WTC11 (cell line): ENCODE data around the gene BMP4. TPM values are rescaled to one million over a fixed set of nuclear protein-coding genes. Genes with fewer than 3 reads are reported as not detected.

ENCODE experiments used
- ATAC-seq: fragments of 200-7000 bp; cut with Tn5 transposase; 2 replicates; pipeline ENCODE4 v1.10.0; 2021; ENCODE audit warnings: mild to moderate bottlenecking, moderate library complexity
- CTCF ChIA-PET: fragments of 300-600 bp; sonication (Branson Sonifier 250); formaldehyde crosslinking; loops from one replicate; lab custom pipeline; 2021; ENCODE audit warnings: antibody characterized with exemption; lab: Charles Lee
- POLR2A ChIA-PET: fragments of 350-600 bp; sonication (Branson Sonifier 250); formaldehyde crosslinking; loops from one replicate; lab custom pipeline; 2021; ENCODE audit warnings: antibody characterized with exemption; lab: Charles Lee
- DNase-seq: peaks from one replicate; pipeline ENCODE4 v3.0.0; 2021; ENCODE audit warnings: low spot score
- H3K27ac Mint-ChIP-seq: 2 replicates; pipeline ENCODE4 v1.8.0; 2021; ENCODE audit warnings: mixed read lengths
- H3K27me3 Mint-ChIP-seq: 2 replicates; pipeline ENCODE4 v1.8.0; 2021; ENCODE audit warnings: low read depth, mild to moderate bottlenecking, moderate library complexity, mixed read lengths
- H3K36me3 Mint-ChIP-seq: 2 replicates; pipeline ENCODE4 v1.8.0; 2021; ENCODE audit warnings: mixed read lengths
- H3K4me1 Mint-ChIP-seq: 2 replicates; pipeline ENCODE4 v1.8.0; 2022; ENCODE audit warnings: mixed read lengths
- H3K4me3 Mint-ChIP-seq: 2 replicates; pipeline ENCODE4 v1.8.0; 2021; ENCODE audit warnings: mild to moderate bottlenecking, moderate library complexity, mixed read lengths
- H3K9me3 Mint-ChIP-seq: 2 replicates; pipeline ENCODE4 v1.8.0; 2021; ENCODE audit warnings: mixed read lengths
- AFF4 ChIP-seq: sonication (generic); formaldehyde crosslinking; IDR thresholded peaks from 2 replicates; pipeline ENCODE4 v1.8.1; 2023; ENCODE audit warnings: mild to moderate bottlenecking, missing genetic modification reagents, borderline replicate concordance
- ELF4 ChIP-seq: sonication (generic); formaldehyde crosslinking; IDR thresholded peaks from 2 replicates; pipeline ENCODE4 v1.8.1; 2022; ENCODE audit warnings: low read depth, mild to moderate bottlenecking, moderate library complexity, missing genetic modification reagents
- MAX ChIP-seq: sonication (generic); formaldehyde crosslinking; IDR thresholded peaks from 2 replicates; pipeline ENCODE4 v1.8.0; 2022; ENCODE audit warnings: mild to moderate bottlenecking, missing genetic modification reagents
- MXD4 ChIP-seq: fragments of 250-450 bp; sonication (Bioruptor Pico); IDR thresholded peaks from 2 replicates; pipeline ENCODE4 v1.8.0; 2021; ENCODE audit warnings: mild to moderate bottlenecking, moderate library complexity, borderline replicate concordance
- NFATC4 ChIP-seq: fragments of 250-450 bp; sonication (Bioruptor Pico); IDR thresholded peaks from 2 replicates; pipeline ENCODE4 v1.9.0; 2021; ENCODE audit warnings: mild to moderate bottlenecking
- NR3C1 ChIP-seq: sonication (generic); formaldehyde crosslinking; conservative IDR thresholded peaks from 2 replicates; pipeline ENCODE4 v1.8.1; 2023; ENCODE audit warnings: low read depth, mild to moderate bottlenecking, missing genetic modification reagents
- PRRX2 ChIP-seq: fragments of 250-450 bp; sonication (Bioruptor Pico); IDR thresholded peaks from 2 replicates; pipeline ENCODE4 v1.8.0; 2021; ENCODE audit warnings: mild to moderate bottlenecking
- RORB ChIP-seq: fragments of 250-450 bp; sonication (Bioruptor Pico); IDR thresholded peaks from 2 replicates; pipeline ENCODE4 v1.9.0; 2021; ENCODE audit warnings: mild to moderate bottlenecking
- TP53 ChIP-seq: sonication (generic); formaldehyde crosslinking; IDR thresholded peaks from 2 replicates; pipeline ENCODE4 v1.8.1; 2023; ENCODE audit warnings: mild to moderate bottlenecking, missing genetic modification reagents
- USF1 ChIP-seq: sonication (generic); formaldehyde crosslinking; IDR thresholded peaks from 2 replicates; pipeline ENCODE4 v1.8.0; 2022; ENCODE audit warnings: mild to moderate bottlenecking, missing genetic modification reagents
- USF2 ChIP-seq: sonication (generic); formaldehyde crosslinking; IDR thresholded peaks from 2 replicates; pipeline ENCODE4 v1.8.1; 2023; ENCODE audit warnings: mild to moderate bottlenecking, missing genetic modification reagents, moderate library complexity
- ZBTB43 ChIP-seq: sonication (generic); formaldehyde crosslinking; IDR thresholded peaks from 2 replicates; pipeline ENCODE4 v1.8.1; 2023; ENCODE audit warnings: mild to moderate bottlenecking, missing genetic modification reagents
- ZNF423 ChIP-seq: fragments of 250-450 bp; sonication (Bioruptor Pico); IDR thresholded peaks from 2 replicates; pipeline ENCODE4 v2.1.2; 2022; ENCODE audit warnings: mild to moderate bottlenecking, moderate library complexity
- total RNA-seq: library from RNA; stranded (reverse); gene quantifications from 3 replicates; pipeline ENCODE4 v1.2.3, GENCODE V29; 2021
- TF ChIP-seq, protein P1 (sequence below): sonication (generic); formaldehyde crosslinking; IDR thresholded peaks from 2 replicates; pipeline ENCODE4 v1.8.1; 2023; ENCODE audit warnings: mild to moderate bottlenecking, moderate library complexity, missing genetic modification reagents
- TF ChIP-seq, protein P2 (sequence below): sonication (generic); formaldehyde crosslinking; IDR thresholded peaks from 2 replicates; pipeline ENCODE4 v1.8.1; 2022; ENCODE audit warnings: missing genetic modification reagents, borderline replicate concordance
- TF ChIP-seq, protein P3 (sequence below): fragments of 250-450 bp; sonication (Bioruptor Pico); IDR thresholded peaks from 2 replicates; pipeline ENCODE4 v1.9.0; 2021; ENCODE audit warnings: mild to moderate bottlenecking

The BMP4 gene
- total RNA-seq, 1 experiment from 2014 or later = 7.8 TPM

- no peak overlapping the region for H3K4me3 Mint-ChIP-seq
- no peak for ATAC-seq
- H3K36me3 Mint-ChIP-seq = peaks cover 6% of the 10 kb centered on the region; the same call in 1 of the 2 replicates
- no peak for DNase-seq
- peaks cover 40% of the 10 kb centered on the region for H3K4me1 Mint-ChIP-seq
- no peak overlapping the region for H3K27ac Mint-ChIP-seq
- POLR2A ChIA-PET = no interaction called here
- TF ChIP-seq, protein P1, sequence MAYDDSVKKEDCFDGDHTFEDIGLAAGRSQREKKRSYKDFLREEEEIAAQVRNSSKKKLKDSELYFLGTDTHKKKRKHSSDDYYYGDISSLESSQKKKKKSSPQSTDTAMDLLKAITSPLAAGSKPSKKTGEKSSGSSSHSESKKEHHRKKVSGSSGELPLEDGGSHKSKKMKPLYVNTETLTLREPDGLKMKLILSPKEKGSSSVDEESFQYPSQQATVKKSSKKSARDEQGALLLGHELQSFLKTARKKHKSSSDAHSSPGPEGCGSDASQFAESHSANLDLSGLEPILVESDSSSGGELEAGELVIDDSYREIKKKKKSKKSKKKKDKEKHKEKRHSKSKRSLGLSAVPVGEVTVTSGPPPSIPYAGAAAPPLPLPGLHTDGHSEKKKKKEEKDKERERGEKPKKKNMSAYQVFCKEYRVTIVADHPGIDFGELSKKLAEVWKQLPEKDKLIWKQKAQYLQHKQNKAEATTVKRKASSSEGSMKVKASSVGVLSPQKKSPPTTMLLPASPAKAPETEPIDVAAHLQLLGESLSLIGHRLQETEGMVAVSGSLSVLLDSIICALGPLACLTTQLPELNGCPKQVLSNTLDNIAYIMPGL (CRISPR knock-in tag) = no peak
- TF ChIP-seq MAX (no peak), ELF4 (CRISPR knock-in tag) (no peak)
- CTCF ChIA-PET = interaction anchor here (1.6 kb wide), 1 partner anchor 49 kb away, joined by 16 read pairs; no protein-coding TSS in a partner anchor
- peaks cover 6% of the 10 kb centered on the region; the same call in 1 of the 2 replicates for H3K27me3 Mint-ChIP-seq
- H3K9me3 Mint-ChIP-seq = peaks cover 9% of the 10 kb centered on the region
Observed at GRCh38 chr14:54002653-54003052, 46.0 kb upstream of the BMP4 start.

GRCh38 chr14:54001189-54001878, 44.7 kb upstream of the BMP4 start:
- DNase-seq = peak; percentile 43
- POLR2A ChIA-PET = no interaction called here
- no peak for TF ChIP-seq ZNF423 (CRISPR knock-in tag)
- TF ChIP-seq NR3C1 (CRISPR knock-in tag) = no peak
- no peak for TF ChIP-seq RORB (CRISPR knock-in tag)
- TF ChIP-seq, protein P2, sequence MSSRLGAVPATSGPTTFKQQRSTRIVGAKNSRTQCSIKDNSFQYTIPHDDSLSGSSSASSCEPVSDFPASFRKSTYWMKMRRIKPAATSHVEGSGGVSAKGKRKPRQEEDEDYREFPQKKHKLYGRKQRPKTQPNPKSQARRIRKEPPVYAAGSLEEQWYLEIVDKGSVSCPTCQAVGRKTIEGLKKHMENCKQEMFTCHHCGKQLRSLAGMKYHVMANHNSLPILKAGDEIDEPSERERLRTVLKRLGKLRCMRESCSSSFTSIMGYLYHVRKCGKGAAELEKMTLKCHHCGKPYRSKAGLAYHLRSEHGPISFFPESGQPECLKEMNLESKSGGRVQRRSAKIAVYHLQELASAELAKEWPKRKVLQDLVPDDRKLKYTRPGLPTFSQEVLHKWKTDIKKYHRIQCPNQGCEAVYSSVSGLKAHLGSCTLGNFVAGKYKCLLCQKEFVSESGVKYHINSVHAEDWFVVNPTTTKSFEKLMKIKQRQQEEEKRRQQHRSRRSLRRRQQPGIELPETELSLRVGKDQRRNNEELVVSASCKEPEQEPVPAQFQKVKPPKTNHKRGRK (CRISPR knock-in tag) = no peak
- TF ChIP-seq ZBTB43 (CRISPR knock-in tag) = no peak
- TF ChIP-seq TP53 = no peak
- TF ChIP-seq USF2 = no peak
- no peak for TF ChIP-seq USF1 (CRISPR knock-in tag)
- no peak for TF ChIP-seq MXD4 (CRISPR knock-in tag)
- no peak for TF ChIP-seq AFF4 (CRISPR knock-in tag)
- TF ChIP-seq MAX = no peak
- TF ChIP-seq, protein P3, sequence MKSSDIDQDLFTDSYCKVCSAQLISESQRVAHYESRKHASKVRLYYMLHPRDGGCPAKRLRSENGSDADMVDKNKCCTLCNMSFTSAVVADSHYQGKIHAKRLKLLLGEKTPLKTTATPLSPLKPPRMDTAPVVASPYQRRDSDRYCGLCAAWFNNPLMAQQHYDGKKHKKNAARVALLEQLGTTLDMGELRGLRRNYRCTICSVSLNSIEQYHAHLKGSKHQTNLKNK (CRISPR knock-in tag) = no peak
- TF ChIP-seq PRRX2 = no peak
- TF ChIP-seq NFATC4 (CRISPR knock-in tag) = no peak
- TF ChIP-seq, all 79 proteins: peak for 0
- H3K4me1 Mint-ChIP-seq = peaks cover 27% of the 10 kb centered on the region
- no peak overlapping the region for H3K4me3 Mint-ChIP-seq
- CTCF ChIA-PET = interaction anchor here (1.0 to 1.6 kb wide), 25 partner anchors 8 to 462 kb away, joined by 3 to 17 read pairs (median 4); partner anchors contain the start of gene BMP4
- ATAC-seq = peak; percentile 81
- no peak overlapping the region for H3K27ac Mint-ChIP-seq
- peaks cover 6% of the 10 kb centered on the region for H3K9me3 Mint-ChIP-seq
- peaks cover 6% of the 10 kb centered on the region; the same call in 1 of the 2 replicates for H3K36me3 Mint-ChIP-seq
- peaks cover 6% of the 10 kb centered on the region; the same call in 1 of the 2 replicates for H3K27me3 Mint-ChIP-seq
